LNCAP (cell line): Measurements from ENCODE around the gene OR6V1.

Source experiments
- CTCF ChIP-seq: fragments of 450-650 bp; IDR thresholded peaks from 2 replicates; pipeline ENCODE4 v1.5.1; 2017; ENCODE audit warnings: mild to moderate bottlenecking

OR6V1 gene

GRCh38 chr7:143063741-143064140 lies 11.6 kb downstream of the OR6V1 start:
- TF ChIP-seq CTCF, result no peak

- no peak for TF ChIP-seq CTCF
These were observed 16.3 kb downstream of the OR6V1 start for GRCh38 chr7:143068446-143068845.

GRCh38 chr7:143069912-143070500 lies 17.9 kb downstream of the OR6V1 start:
- TF ChIP-seq CTCF, result no peak

- TF ChIP-seq CTCF, result no peak
These were observed 21.4 kb downstream of the OR6V1 start for GRCh38 chr7:143073556-143073955.

- no peak for TF ChIP-seq CTCF
These were observed 22.0 kb downstream of the OR6V1 start for GRCh38 chr7:143074141-143074540.

- TF ChIP-seq CTCF, result no peak
These were observed 33.0 kb downstream of the OR6V1 start for GRCh38 chr7:143085109-143085508.

- no peak for TF ChIP-seq CTCF
These were observed 44.0 kb downstream of the OR6V1 start for GRCh38 chr7:143096146-143096545.
